ENCODE measurements around the gene NTF4.
"Not testable (repeated sequence)": the region's sequence is repeated elsewhere in the genome, so short reads cannot be mapped to it uniquely, and the experiment has no call there.

NTF4 gene

GRCh38 chr19:49056902-49057596 lies 7.6 kb downstream of the NTF4 start:
- not testable (repeated sequence) for DNase-seq (ENCODE audit: low spot score)

- peak; percentile 10 for DNase-seq (ENCODE audit: low spot score)
Measured at GRCh38 chr19:49056101-49056901, 8.3 kb downstream of the NTF4 start.

GRCh38 chr19:49050376-49051033 lies 14.1 kb downstream of the NTF4 start:
- not testable (repeated sequence) for DNase-seq (ENCODE audit: low spot score)

- DNase-seq (ENCODE audit: low spot score) = not testable (repeated sequence)
Measured at GRCh38 chr19:49049834-49050233, 14.8 kb downstream of the NTF4 start.

GRCh38 chr19:49049011-49049410 lies 15.6 kb downstream of the NTF4 start, which contains the start of gene CGB8:
CGB8 (minus strand) TSS chr19:49049111; CDS start chr19:49048739, 372 bp downstream.
- DNase-seq (ENCODE audit: low spot score) = not testable (repeated sequence)

GRCh38 chr19:49043548-49043947 lies 21.1 kb downstream of the NTF4 start, which contains the start of gene CGB5:
CGB5 (plus strand) TSS chr19:49043848; CDS start chr19:49044210, 362 bp downstream.
- not testable (repeated sequence) for DNase-seq (ENCODE audit: low spot score)

- not testable (repeated sequence) for DNase-seq (ENCODE audit: low spot score)
Measured at GRCh38 chr19:49042666-49043065, 22.0 kb downstream of the NTF4 start.

- DNase-seq (ENCODE audit: low spot score) = no peak
Measured at GRCh38 chr19:49042177-49042576, 22.4 kb downstream of the NTF4 start.

- DNase-seq (ENCODE audit: low spot score) = not testable (repeated sequence)
Measured at GRCh38 chr19:49039736-49040135, 24.9 kb downstream of the NTF4 start.

- not testable (repeated sequence) for DNase-seq (ENCODE audit: low spot score)
Measured at GRCh38 chr19:49038557-49039276, 25.9 kb downstream of the NTF4 start.

- DNase-seq (ENCODE audit: low spot score) = not testable (repeated sequence)
Measured at GRCh38 chr19:49038111-49038510, 26.5 kb downstream of the NTF4 start.

- DNase-seq (ENCODE audit: low spot score) = not testable (repeated sequence)
Measured at GRCh38 chr19:49036815-49037214, 27.8 kb downstream of the NTF4 start, which contains the start of gene CGB1. CGB1 (minus strand) TSS chr19:49036895; CDS start chr19:49036711, 184 bp downstream.

- not testable (repeated sequence) for DNase-seq (ENCODE audit: low spot score)
Measured at GRCh38 chr19:49031642-49032301, 32.8 kb downstream of the NTF4 start, which contains the start of gene CGB2. CGB2 (plus strand) TSS chr19:49031890; CDS start chr19:49032096, 206 bp downstream.

- not testable (repeated sequence) for DNase-seq (ENCODE audit: low spot score)
Measured at GRCh38 chr19:49030323-49030722, 34.3 kb downstream of the NTF4 start.

- not testable (repeated sequence) for DNase-seq (ENCODE audit: low spot score)
Measured at GRCh38 chr19:49029749-49030148, 34.9 kb downstream of the NTF4 start.

GRCh38 chr19:49028686-49029085 lies 35.9 kb downstream of the NTF4 start:
- DNase-seq (ENCODE audit: low spot score) = not testable (repeated sequence)

- DNase-seq (ENCODE audit: low spot score) = not testable (repeated sequence)
Measured at GRCh38 chr19:49025599-49025998, 39.0 kb downstream of the NTF4 start.

- not testable (repeated sequence) for DNase-seq (ENCODE audit: low spot score)
Measured at GRCh38 chr19:49025088-49025487, 39.5 kb downstream of the NTF4 start.

- not testable (repeated sequence) for DNase-seq (ENCODE audit: low spot score)
Measured at GRCh38 chr19:49024233-49024632, 40.4 kb downstream of the NTF4 start, which contains the start of gene CGB3. CGB3 (minus strand) TSS chr19:49024333; CDS start chr19:49023971, 362 bp downstream.

GRCh38 chr19:49022116-49022515 lies 42.5 kb downstream of the NTF4 start:
- DNase-seq (ENCODE audit: low spot score) = no peak
